Naive B cell (primary cell): ENCODE results near the gene KLF13. TPM values are rescaled to one million over a fixed set of nuclear protein-coding genes. Genes with fewer than 3 reads are reported as not detected.

ENCODE experiments used
- ATAC-seq, 2 donors: fragments of 150-1000 bp; cut with Tn5 transposase; 2 replicates each; pipeline ENCODE4 v1.10.0; 2021; ENCODE audit warnings: low read depth in 2 of 2, mild to moderate bottlenecking in 2 of 2, moderate library complexity in 2 of 2
- DNase-seq: peaks from one replicate; pipeline ENCODE4 v3.0.0; 2022
- H3K27ac Mint-ChIP-seq, 6 donors: one replicate each; pipeline ENCODE4 v1.8.0; 2020 to 2022; ENCODE audit warnings: mild to moderate bottlenecking in 6 of 6, mixed read lengths in 6 of 6, moderate library complexity in 5 of 6, inconsistent platforms in 2 of 6
- H3K27me3 Mint-ChIP-seq, 3 donors: one replicate each; pipeline ENCODE4 v1.8.0; 2021 to 2022; ENCODE audit warnings: mixed read lengths in 3 of 3, mild to moderate bottlenecking in 1 of 3
- H3K36me3 Mint-ChIP-seq, 2 donors: one replicate each; pipeline ENCODE4 v1.8.0; 2020 to 2022; ENCODE audit warnings: mixed read lengths in 2 of 2, inconsistent platforms in 1 of 2, mild to moderate bottlenecking in 1 of 2
- H3K4me1 Mint-ChIP-seq, 3 donors: one replicate each; pipeline ENCODE4 v1.8.0; 2020 to 2022; ENCODE audit warnings: mixed read lengths in 3 of 3, inconsistent platforms in 1 of 3, mild to moderate bottlenecking in 1 of 3, moderate library complexity in 1 of 3
- H3K4me3 Mint-ChIP-seq, 8 donors: one replicate each; pipeline ENCODE4 v1.8.0; 2020 to 2022; ENCODE audit warnings: mild to moderate bottlenecking in 8 of 8, mixed read lengths in 8 of 8, moderate library complexity in 8 of 8, inconsistent platforms in 2 of 8
- H3K9me3 Mint-ChIP-seq, 7 donors: one replicate each; pipeline ENCODE4 v1.8.0; 2020 to 2022; ENCODE audit warnings: mixed read lengths in 7 of 7, mild to moderate bottlenecking in 5 of 7, inconsistent platforms in 2 of 7, moderate library complexity in 1 of 7
- polyA plus RNA-seq, 6 donors: library from polyadenylated mRNA; unstranded; fragments of 300-500 nt; fragmentation: Illumina TruSeq; gene quantifications; one replicate each; pipeline ENCODE4 v1.2.3, GENCODE V29; 2021; ENCODE audit warnings: low read depth in 6 of 6

The KLF13 gene
- polyA plus RNA-seq, 6 donors from 2014 or later = 16.6 to 58.8 (median 40.0) TPM

DNA sequence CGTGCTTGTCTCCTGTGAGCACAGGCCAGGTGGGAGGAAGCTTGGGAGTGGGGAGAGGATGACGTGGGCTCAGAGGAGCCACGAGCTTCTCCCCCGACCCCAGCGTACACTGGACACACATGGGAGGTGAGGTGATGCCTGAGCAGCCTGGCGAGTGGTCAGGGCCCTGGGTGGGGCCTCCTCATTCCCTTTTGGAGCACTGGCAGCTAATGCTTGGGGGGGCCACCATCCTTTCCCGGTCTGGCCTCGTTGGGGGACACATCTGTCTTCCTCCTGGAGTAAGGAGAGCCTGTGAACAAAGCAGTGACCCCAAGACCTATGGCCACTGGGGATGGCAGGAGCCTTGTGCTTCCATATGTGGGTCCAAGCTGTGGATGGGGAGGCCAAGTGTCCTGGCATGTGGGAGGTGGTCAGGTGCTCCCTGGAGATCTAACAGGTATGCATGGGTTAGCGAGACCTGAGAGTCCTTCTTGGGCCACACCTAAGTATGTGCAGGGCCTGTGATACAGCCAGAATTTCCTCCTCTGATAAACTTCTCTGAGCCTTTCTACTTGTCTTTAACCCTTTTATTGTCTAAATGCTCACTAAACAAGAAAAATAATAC lies 9.5 kb downstream of the KLF13 start:
- Mint-ChIP-seq H3K9me3 (no peaks in the 10 kb centered on the region), H3K36me3 (no peaks in the 10 kb centered on the region), H3K27ac (peak overlapping the region in 5 of 6 donors; percentile 53 to 78 (median 61)), H3K27me3 (no peaks in the 10 kb centered on the region), H3K4me1 (peaks cover 72 to 100% (median 87%) of the 10 kb centered on the region in 3 donors), H3K4me3 (peak overlapping the region; percentile 38 to 88 (median 64))
- DNase-seq (no peak), ATAC-seq (no peak)

- peak overlapping the region; percentile 9 to 77 (median 51) for H3K4me3 Mint-ChIP-seq
Observed at GRCh38 chr15:31336593-31337295, 10.1 kb downstream of the KLF13 start.

GRCh38 chr15:31337352-31338031 lies 10.9 kb downstream of the KLF13 start:
- DNase-seq (no peak), ATAC-seq (no peak)
- no peaks in the 10 kb centered on the region for H3K36me3 Mint-ChIP-seq
- H3K4me3 Mint-ChIP-seq = peak overlapping the region; percentile 9 to 87 (median 68)
- peak overlapping the region in 5 of 6 donors; percentile 65 to 91 (median 85) for H3K27ac Mint-ChIP-seq
- peaks cover 70 to 100% (median 87%) of the 10 kb centered on the region in 3 donors for H3K4me1 Mint-ChIP-seq
- no peaks in the 10 kb centered on the region for H3K9me3 Mint-ChIP-seq
- H3K27me3 Mint-ChIP-seq = no peaks in the 10 kb centered on the region

More at GRCh38 chr15:31336593-31337295, 10.1 kb downstream of the KLF13 start:
- Mint-ChIP-seq H3K4me1 (peaks cover 71 to 100% (median 87%) of the 10 kb centered on the region in 3 donors), H3K36me3 (no peaks in the 10 kb centered on the region), H3K27ac (peak overlapping the region in 5 of 6 donors; percentile 55 to 91 (median 69)), H3K27me3 (no peaks in the 10 kb centered on the region), H3K9me3 (no peaks in the 10 kb centered on the region)
- DNase-seq (no peak), ATAC-seq (no peak)

DNA sequence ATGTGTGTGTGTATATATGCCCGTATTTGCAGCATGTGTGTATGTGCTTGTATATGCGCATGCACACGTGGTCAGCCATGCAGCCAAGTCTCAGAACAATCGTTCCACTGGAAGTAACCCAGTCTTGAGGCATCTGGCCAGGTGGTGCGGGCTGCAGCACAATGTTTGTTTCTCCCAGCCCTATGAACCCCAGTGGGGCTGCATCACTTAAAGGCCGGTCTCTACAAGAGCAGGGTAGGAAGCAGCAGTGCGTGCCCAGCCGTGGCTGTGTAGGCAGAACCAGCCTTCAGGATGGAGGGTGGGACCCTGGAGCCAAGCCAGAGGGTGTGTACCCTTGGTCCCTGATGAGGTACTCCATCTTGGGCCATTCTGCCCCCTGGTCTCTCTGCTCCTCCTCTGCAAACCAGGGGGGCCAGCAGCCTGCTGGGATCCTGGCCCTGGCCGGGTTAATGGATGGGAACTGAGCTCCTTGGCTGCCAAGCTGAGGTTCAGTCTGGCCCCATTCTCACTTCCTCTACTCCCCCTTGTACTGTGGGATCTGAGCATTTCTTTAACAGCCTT lies 11.8 kb downstream of the KLF13 start:
- no peak for DNase-seq
- Mint-ChIP-seq H3K27me3 (no peaks in the 10 kb centered on the region), H3K9me3 (no peaks in the 10 kb centered on the region), H3K4me1 (peaks cover 76 to 100% (median 93%) of the 10 kb centered on the region in 3 donors), H3K4me3 (peak overlapping the region; percentile 60 to 87 (median 78)), H3K27ac (peak overlapping the region; percentile 65 to 93 (median 86)), H3K36me3 (no peaks in the 10 kb centered on the region)
- ATAC-seq = peak; percentile 63 to 67

DNA sequence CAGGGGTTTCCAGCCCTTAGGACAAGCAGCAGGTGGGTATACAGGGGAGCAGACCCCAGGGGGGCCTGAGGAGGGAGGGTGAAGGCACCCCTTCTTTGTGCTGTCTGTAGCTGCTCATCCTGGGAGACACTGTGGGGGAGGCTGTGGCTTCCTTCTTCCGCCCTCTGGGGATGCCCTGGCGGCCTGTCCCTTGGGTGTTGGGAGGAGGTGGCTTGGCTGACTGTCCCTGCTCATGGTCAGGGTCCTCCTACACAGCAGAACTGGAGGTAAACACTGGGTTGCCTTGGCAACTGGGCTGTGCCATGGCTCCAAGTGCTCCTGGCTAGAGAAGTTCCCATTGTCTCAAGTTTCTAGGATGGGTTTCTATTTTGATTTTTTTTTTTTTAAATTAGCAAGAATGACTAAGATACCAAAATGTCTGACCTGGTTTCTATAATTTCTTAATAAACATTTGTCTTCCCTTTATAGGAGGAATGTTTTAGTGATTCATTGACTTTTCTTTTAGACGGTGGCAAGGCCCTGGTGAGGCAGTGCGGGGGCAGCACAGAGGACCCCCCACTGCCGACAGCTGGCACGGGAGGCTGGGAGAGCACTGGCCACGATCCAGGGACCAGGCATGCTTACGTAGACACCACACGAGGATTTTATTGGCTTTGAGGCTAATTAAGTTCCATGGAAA lies 12.4 kb downstream of the KLF13 start:
- ATAC-seq = no peak
- Mint-ChIP-seq H3K27ac (peak overlapping the region; percentile 78 to 93 (median 86)), H3K9me3 (no peaks in the 10 kb centered on the region), H3K4me3 (peak overlapping the region; percentile 60 to 87 (median 78)), H3K4me1 (peaks cover 83 to 100% (median 99%) of the 10 kb centered on the region in 3 donors), H3K27me3 (no peaks in the 10 kb centered on the region), H3K36me3 (no peaks in the 10 kb centered on the region)
- no peak for DNase-seq

DNA sequence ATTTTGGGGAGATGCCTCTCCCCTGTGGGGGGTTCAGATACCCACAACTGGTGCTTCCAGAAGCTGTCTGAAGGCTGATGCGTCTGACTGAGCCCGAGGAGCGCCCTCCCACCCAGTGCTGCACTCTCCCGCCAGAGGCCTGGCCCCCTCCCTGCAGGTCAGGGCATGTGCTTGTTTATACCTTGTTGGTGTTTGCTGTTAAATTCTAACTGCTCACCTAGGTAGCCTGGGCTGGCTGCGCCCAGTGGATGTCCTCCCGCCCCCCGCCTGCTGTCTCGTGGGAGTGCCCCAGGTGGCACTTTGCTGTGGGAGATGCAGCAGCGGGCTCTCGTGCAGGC lies 12.9 kb downstream of the KLF13 start:
- no peak for DNase-seq
- Mint-ChIP-seq H3K4me3 (peak overlapping the region in 5 of 8 donors; percentile 19 to 88 (median 64)), H3K27ac (peak overlapping the region in 3 of 6 donors; percentile 66 to 87 (median 83)), H3K9me3 (no peaks in the 10 kb centered on the region), H3K4me1 (peaks cover 88 to 100% (median 100%) of the 10 kb centered on the region in 3 donors), H3K27me3 (no peaks in the 10 kb centered on the region), H3K36me3 (no peaks in the 10 kb centered on the region)
- no peak for ATAC-seq

DNA sequence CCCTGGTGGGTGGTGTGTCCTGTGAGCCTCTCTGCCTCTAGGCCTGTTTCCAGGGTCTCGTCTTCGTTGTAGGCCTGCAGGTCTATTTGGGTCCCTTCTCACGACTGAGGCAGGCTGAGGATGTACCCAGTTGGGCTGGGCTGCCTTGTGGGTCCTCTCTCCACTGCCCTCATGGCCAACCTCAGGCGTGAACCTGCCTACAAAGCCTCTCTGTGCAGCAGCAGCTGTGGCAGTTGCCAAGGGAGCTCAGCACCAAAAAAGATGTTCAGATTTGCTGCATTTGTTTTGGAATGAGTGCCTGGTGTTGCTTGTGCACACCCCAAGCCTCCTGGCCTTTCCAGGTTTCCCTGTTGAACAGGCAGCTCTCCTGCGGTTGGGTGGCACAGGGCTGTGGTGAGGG lies 13.4 kb downstream of the KLF13 start:
- ATAC-seq = no peak
- Mint-ChIP-seq H3K27me3 (no peaks in the 10 kb centered on the region), H3K4me1 (peaks cover 88 to 100% (median 100%) of the 10 kb centered on the region in 3 donors), H3K27ac (peak overlapping the region in 4 of 6 donors; percentile 36 to 87 (median 65)), H3K36me3 (no peaks in the 10 kb centered on the region), H3K9me3 (no peaks in the 10 kb centered on the region), H3K4me3 (peak overlapping the region in 6 of 8 donors; percentile 60 to 88 (median 80))
- DNase-seq = no peak

- Mint-ChIP-seq H3K4me3 (peak overlapping the region; percentile 60 to 88 (median 73)), H3K27ac (peak overlapping the region in 5 of 6 donors; percentile 22 to 87 (median 83)), H3K27me3 (no peaks in the 10 kb centered on the region), H3K9me3 (no peaks in the 10 kb centered on the region), H3K4me1 (peaks cover 87 to 100% (median 100%) of the 10 kb centered on the region in 3 donors), H3K36me3 (no peaks in the 10 kb centered on the region)
- DNase-seq = no peak
- no peak for ATAC-seq
Observed at GRCh38 chr15:31340592-31340991, 14.0 kb downstream of the KLF13 start.

- Mint-ChIP-seq H3K9me3 (no peaks in the 10 kb centered on the region), H3K36me3 (no peaks in the 10 kb centered on the region), H3K4me3 (peak overlapping the region; percentile 60 to 88 (median 76)), H3K4me1 (peaks cover 86 to 100% (median 100%) of the 10 kb centered on the region in 3 donors), H3K27me3 (no peaks in the 10 kb centered on the region), H3K27ac (peak overlapping the region in 5 of 6 donors; percentile 38 to 84 (median 83))
- DNase-seq (no peak), ATAC-seq (no peak)
Observed at GRCh38 chr15:31341071-31341470, 14.4 kb downstream of the KLF13 start.

- H3K9me3 Mint-ChIP-seq = no peaks in the 10 kb centered on the region
- no peaks in the 10 kb centered on the region for H3K36me3 Mint-ChIP-seq
- DNase-seq = no peak
- peak overlapping the region; percentile 36 to 93 (median 84) for H3K27ac Mint-ChIP-seq
- peaks cover 86 to 100% (median 100%) of the 10 kb centered on the region in 3 donors for H3K4me1 Mint-ChIP-seq
- no peaks in the 10 kb centered on the region for H3K27me3 Mint-ChIP-seq
- peak overlapping the region in 7 of 8 donors; percentile 56 to 88 (median 75) for H3K4me3 Mint-ChIP-seq
- ATAC-seq = no peak
Observed at GRCh38 chr15:31341496-31342195, 15.0 kb downstream of the KLF13 start.

GRCh38 chr15:31342381-31342780 lies 15.7 kb downstream of the KLF13 start:
- ATAC-seq = no peak
- H3K36me3 Mint-ChIP-seq = no peaks in the 10 kb centered on the region
- peaks cover 85 to 100% (median 100%) of the 10 kb centered on the region in 3 donors for H3K4me1 Mint-ChIP-seq
- peak overlapping the region in 5 of 6 donors; percentile 60 to 93 (median 89) for H3K27ac Mint-ChIP-seq
- no peaks in the 10 kb centered on the region for H3K9me3 Mint-ChIP-seq
- peak overlapping the region; percentile 54 to 87 (median 69) for H3K4me3 Mint-ChIP-seq
- no peak for DNase-seq
- H3K27me3 Mint-ChIP-seq = no peaks in the 10 kb centered on the region
